MM.1S (cell line): Measurements from ENCODE around the gene CYSRT1.

Source experiments
- DNase-seq: peaks from one replicate; pipeline ENCODE4 v3.0.0-alpha.2; 2015
- H2AFZ ChIP-seq: fragments of 300-600 bp; sonication (generic); 2 replicates; pipeline ENCODE4 v1.6.0; 2016; ENCODE audit warnings: antibody characterized with exemption, low read length
- H3F3A ChIP-seq: fragments of 300-600 bp; sonication (generic); 2 replicates; pipeline ENCODE4 v1.6.1; 2016; ENCODE audit warnings: mild to moderate bottlenecking, antibody characterized with exemption, low read length, moderate library complexity, mixed read lengths; ENCODE audit not compliant: insufficient read depth
- H3K27ac ChIP-seq: fragments of 300-600 bp; sonication (generic); 2 replicates; pipeline ENCODE4 v1.5.1; 2016; ENCODE audit warnings: mild to moderate bottlenecking, low read length
- H3K27me3 ChIP-seq: fragments of 300-600 bp; sonication (generic); replicated peaks from 2 replicates; pipeline ENCODE4 v1.6.0; 2016; ENCODE audit warnings: low read length; ENCODE audit not compliant: insufficient read depth
- H3K36me3 ChIP-seq: fragments of 300-600 bp; sonication (generic); replicated peaks from 2 replicates; pipeline ENCODE4 v1.6.1; 2016; ENCODE audit warnings: mild to moderate bottlenecking, low read length, mixed read lengths; ENCODE audit not compliant: insufficient read depth
- H3K4me1 ChIP-seq: fragments of 300-600 bp; sonication (generic); 2 replicates; pipeline ENCODE4 v1.6.1; 2016; ENCODE audit warnings: low read length, mixed read lengths
- H3K4me2 ChIP-seq: fragments of 300-600 bp; sonication (generic); 2 replicates; pipeline ENCODE4 v1.6.0; 2016; ENCODE audit warnings: low read depth, low read length
- H3K4me3 ChIP-seq: fragments of 300-600 bp; sonication (generic); 2 replicates; pipeline ENCODE4 v1.5.1; 2016; ENCODE audit warnings: low read length, mixed read lengths
- H3K79me2 ChIP-seq: fragments of 300-600 bp; sonication (generic); 2 replicates; pipeline ENCODE4 v1.6.1; 2016; ENCODE audit warnings: mixed run types, low read length, mixed read lengths
- H3K9ac ChIP-seq: fragments of 300-600 bp; sonication (generic); 2 replicates; pipeline ENCODE4 v1.6.1; 2016; ENCODE audit warnings: low read length, mixed read lengths
- H3K9me2 ChIP-seq: fragments of 300-600 bp; sonication (generic); replicated peaks from 2 replicates; pipeline ENCODE4 v1.6.1; 2016; ENCODE audit warnings: mild to moderate bottlenecking, low read length, mixed read lengths; ENCODE audit not compliant: insufficient read depth
- H3K9me3 ChIP-seq: fragments of 300-600 bp; sonication (generic); replicated peaks from 2 replicates; pipeline ENCODE4 v1.6.1; 2016; ENCODE audit warnings: mild to moderate bottlenecking, low read length, mixed read lengths; ENCODE audit not compliant: insufficient read depth
- H4K20me1 ChIP-seq: fragments of 300-600 bp; sonication (generic); 2 replicates; pipeline ENCODE4 v1.6.1; 2016; ENCODE audit warnings: mild to moderate bottlenecking, low read length, moderate library complexity, mixed read lengths; ENCODE audit not compliant: insufficient read depth
- CTCF ChIP-seq: fragments of 300-600 bp; sonication (generic); IDR thresholded peaks from 2 replicates; pipeline ENCODE4 v1.5.1; 2016; ENCODE audit warnings: antibody characterized with exemption, low read length, mixed read lengths
- EZH2 ChIP-seq: fragments of 300-600 bp; sonication (generic); optimal IDR thresholded peaks from 2 replicates; pipeline ENCODE3; 2017; ENCODE audit warnings: low read depth, mild to moderate bottlenecking, antibody characterized with exemption, low read length, mixed read lengths
- EZH2phosphoT487 ChIP-seq: fragments of 300-600 bp; sonication (generic); IDR thresholded peaks from 2 replicates; pipeline ENCODE4 v1.6.1; 2018; ENCODE audit warnings: antibody characterized with exemption, low read length

CYSRT1 gene

DNA sequence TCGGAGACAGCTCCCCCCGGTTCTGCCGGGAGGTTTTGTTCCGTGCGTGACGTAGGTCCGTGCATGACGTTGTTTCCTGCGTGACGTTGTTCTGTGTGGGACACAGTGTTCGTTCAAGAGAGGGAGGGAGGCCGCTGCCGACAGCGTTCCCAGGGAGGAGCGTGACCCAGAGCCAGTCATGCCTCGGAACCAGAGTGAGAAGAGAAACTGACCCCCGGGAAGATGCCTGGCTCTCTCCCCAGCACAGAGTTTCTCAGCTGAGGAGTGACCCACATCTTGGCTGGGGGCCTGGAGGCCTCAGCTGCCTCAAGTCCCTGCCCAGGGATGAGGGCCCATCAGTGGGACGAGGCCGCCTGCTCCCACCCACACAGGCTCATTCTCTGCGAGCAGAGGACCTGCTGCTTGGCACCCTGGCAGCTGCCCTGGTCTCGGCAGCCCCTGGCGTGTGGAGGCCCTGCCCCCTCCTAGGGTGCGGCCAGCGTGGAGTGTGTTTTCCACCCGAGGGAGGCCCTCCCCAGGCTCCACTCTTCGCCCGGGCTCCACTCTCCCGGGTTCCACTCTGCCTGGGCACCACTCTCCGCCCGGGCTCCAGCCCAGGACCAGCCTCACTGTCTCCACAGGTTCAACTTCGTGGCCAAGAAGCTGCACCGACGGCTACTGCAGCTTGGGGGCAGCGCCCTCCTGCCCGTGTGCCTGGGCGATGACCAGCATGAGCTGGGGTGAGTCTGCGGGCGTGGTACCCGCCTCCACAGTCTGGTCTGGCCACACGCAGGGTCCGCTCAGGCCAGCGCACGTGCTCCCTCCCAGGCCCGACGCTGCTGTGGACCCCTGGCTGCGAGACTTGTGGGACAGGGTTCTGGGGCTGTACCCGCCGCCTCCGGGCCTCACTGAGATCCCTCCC, 11.6 kb upstream of the CYSRT1 start:
- no peaks in the 10 kb centered on the region for H3K36me3 ChIP-seq
- no peaks in the 10 kb centered on the region for H4K20me1 ChIP-seq
- H2AFZ ChIP-seq: no peak overlapping the region
- H3K9ac ChIP-seq: no peak overlapping the region
- no peaks in the 10 kb centered on the region for H3F3A ChIP-seq
- TF ChIP-seq EZH2phosphoT487 (no peak), EZH2 (no peak), CTCF (no peak)
- no peak overlapping the region for H3K4me2 ChIP-seq
- DNase-seq: no peak
- no peaks in the 10 kb centered on the region for H3K9me2 ChIP-seq
- H3K9me3 ChIP-seq: no peaks in the 10 kb centered on the region
- no peaks in the 10 kb centered on the region for H3K27me3 ChIP-seq
- no peaks in the 10 kb centered on the region for H3K79me2 ChIP-seq
- H3K4me1 ChIP-seq: no peaks in the 10 kb centered on the region
- H3K27ac ChIP-seq: no peak overlapping the region
- H3K4me3 ChIP-seq: no peak overlapping the region

- no peaks in the 10 kb centered on the region for H4K20me1 ChIP-seq
- H3K79me2 ChIP-seq: no peaks in the 10 kb centered on the region
- no peak overlapping the region for H3K4me2 ChIP-seq
- TF ChIP-seq CTCF (no peak), EZH2phosphoT487 (no peak), EZH2 (no peak)
- H3F3A ChIP-seq: no peaks in the 10 kb centered on the region
- H3K36me3 ChIP-seq: no peaks in the 10 kb centered on the region
- DNase-seq: no peak
- H3K4me3 ChIP-seq: no peak overlapping the region
- H3K27me3 ChIP-seq: no peaks in the 10 kb centered on the region
- H3K4me1 ChIP-seq: no peaks in the 10 kb centered on the region
- no peak overlapping the region for H2AFZ ChIP-seq
- H3K9me3 ChIP-seq: no peaks in the 10 kb centered on the region
- no peaks in the 10 kb centered on the region for H3K9me2 ChIP-seq
- H3K9ac ChIP-seq: no peak overlapping the region
- H3K27ac ChIP-seq: no peak overlapping the region
These were observed 10.4 kb upstream of the CYSRT1 start for GRCh38 chr9:137214620-137215019.

DNA sequence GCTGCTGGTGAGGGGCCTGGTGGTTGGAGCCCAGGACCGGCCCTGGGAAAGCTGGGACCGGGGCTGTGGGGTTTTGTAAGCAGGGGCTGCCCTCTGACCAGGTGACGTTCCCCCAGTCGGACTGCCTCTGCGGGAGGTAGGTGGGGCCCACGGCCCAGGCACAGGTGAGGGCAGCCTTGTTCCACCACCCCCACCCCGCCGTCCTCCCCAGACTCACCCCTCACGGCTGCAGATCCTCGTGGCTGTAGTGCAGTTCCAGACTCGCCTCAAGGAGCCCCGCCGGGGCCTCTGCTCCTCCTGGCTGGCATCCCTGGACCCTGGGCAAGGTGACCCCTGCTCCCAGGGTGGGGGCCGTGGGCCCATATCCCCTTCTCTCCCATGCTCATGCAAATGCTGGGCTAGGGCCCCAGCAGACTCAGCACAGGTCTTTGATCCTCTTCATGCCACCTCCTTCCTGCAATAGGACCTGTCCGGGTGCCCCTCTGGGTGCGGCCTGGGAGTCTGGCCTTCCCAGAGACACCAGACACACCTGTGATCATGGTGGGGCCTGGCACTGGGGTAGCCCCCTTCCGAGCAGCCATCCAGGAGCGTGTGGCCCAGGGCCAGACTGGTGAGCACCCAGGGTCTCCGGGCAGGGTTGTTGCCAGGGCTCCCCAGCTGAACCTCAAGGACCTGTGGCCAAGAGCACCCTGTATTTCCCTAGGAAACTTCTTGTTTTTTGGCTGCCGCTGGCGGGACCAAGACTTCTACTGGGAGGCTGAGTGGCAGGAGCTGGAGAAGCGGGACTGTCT, 9.6 kb upstream of the CYSRT1 start:
- H3K9me2 ChIP-seq: no peaks in the 10 kb centered on the region
- H3K9ac ChIP-seq: no peak overlapping the region
- no peak overlapping the region for H3K27ac ChIP-seq
- H2AFZ ChIP-seq: no peak overlapping the region
- no peaks in the 10 kb centered on the region for H4K20me1 ChIP-seq
- no peaks in the 10 kb centered on the region for H3K9me3 ChIP-seq
- no peaks in the 10 kb centered on the region for H3K79me2 ChIP-seq
- H3F3A ChIP-seq: no peaks in the 10 kb centered on the region
- DNase-seq: no peak
- no peak overlapping the region for H3K4me2 ChIP-seq
- H3K27me3 ChIP-seq: no peaks in the 10 kb centered on the region
- TF ChIP-seq CTCF: no peak
- TF ChIP-seq EZH2phosphoT487: no peak
- TF ChIP-seq EZH2: no peak
- H3K4me3 ChIP-seq: no peak overlapping the region
- H3K4me1 ChIP-seq: no peaks in the 10 kb centered on the region
- H3K36me3 ChIP-seq: no peaks in the 10 kb centered on the region
